ENCODE data around the gene C5orf47.
A peak's percentile ranks its signal among the peaks of the same experiment; 100 is the strongest.

Gene C5orf47

DNA sequence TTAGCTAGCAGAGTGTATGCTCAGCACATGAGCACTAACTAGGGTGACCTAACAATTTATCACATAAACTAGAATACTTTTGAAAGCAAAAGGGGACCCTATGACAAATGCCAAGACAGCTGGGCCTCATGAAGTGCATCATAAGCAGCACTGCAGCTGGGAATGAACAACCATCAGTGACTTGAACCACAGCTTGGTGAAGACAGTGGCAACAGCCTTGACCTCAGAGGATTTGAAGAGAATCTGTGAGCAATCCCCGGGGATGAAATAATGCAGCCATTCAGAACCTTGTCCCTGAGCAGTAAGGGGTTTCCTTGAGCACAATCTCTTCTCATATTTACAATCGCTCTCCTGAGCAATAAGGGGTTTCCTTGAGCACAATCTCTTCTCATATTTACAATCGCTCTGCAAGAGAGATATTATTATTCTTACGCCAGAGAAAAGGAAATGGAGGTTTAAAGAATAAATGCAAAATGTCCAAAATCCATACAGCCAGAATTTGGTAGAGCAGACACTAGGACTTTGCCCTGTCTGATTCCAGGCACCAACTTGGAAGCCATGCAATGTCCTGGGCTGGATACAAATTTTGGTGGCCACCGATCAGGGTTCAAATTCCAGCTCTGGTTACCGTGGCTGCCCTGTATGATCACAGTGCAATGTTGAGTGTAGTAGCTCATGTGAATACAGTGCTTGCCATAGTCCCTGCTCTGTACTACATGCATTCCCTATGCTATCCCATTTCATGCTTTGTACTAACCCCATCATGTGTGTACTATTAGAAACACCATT lies 55.7 kb downstream of the C5orf47 start:
- DNase-seq (ENCODE audit: low read depth): no peak

DNA sequence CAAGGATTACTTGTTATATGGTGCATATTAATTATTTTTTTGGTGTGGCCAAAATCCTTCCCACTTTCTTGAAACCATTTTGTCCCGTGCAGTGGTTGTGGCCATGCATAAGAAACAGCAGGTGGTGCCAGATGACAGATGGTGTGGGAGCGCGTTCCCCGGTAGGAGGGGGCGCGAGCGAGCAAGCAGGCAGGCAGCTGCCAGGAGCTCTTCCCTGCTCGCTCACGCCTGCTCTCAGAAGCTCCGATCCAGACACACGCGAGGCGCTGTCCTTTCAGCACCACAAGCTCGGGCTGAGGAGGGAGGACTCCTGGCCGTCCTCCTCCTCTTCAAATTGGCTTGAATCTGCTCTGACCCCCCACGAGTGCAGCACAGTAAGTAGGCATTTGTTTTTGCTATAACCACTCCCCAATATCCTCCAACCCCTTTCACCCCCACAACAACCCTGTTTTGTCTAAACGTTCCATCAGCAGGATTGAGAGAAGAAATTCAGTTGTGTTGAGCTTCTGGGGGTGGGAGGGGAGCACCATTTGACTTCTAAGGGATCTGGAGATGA lies 56.6 kb downstream of the C5orf47 start, which contains the start of gene NSG2:
TSS of gene NSG2 (plus strand) at position 237 of the 556 bp plus-strand sequence. CDS start 1,050 bp downstream, outside the sequence.
- peak; percentile 74 for DNase-seq (ENCODE audit: low read depth)

DNA sequence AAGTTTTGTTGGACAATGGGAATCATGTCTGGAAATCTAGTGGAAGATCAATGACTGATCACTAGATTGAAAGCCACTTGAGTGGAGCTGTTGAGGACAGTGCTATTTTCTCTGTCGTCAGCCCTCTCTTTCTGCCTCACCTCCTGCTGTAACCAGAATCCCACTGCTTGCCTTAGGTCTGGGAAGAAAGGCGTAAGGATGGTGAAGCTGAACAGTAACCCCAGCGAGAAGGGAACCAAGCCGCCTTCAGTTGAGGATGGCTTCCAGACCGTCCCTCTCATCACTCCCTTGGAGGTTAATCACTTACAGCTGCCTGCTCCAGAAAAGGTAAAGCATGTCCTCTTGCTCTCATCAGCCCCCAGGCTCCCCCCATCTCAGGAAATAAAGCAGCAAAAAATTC lies 57.6 kb downstream of the C5orf47 start:
- DNase-seq (ENCODE audit: low read depth): no peak

DNA sequence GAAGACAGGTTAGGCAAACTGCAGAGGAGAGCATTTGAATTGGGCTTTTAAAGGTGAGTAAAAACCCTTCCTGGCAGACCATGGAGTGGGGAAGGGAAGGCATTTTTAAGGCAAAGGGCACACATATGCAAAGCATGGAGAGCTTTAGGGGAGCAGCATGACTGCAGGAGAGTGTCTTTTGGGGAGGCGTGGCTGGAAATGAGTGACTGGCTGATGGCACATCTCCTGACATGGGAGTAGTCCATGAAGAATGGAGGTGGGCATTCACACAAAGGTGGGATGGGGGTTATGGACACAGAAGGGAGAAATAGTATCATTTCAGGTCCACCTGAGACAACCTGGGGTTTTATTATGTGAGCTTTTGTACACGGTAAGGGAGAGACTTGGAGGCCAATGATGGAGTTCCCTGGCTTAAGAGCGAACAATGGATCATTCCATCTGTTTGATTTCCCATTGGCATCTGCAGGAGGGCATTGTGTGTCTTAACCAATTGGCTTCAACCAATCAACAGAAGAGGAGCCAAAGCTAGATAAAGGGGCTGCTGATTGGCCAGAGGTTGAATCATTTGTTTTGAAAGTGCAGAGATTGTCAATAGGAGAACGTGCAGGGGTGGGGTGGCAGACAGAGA lies 58.6 kb downstream of the C5orf47 start:
- DNase-seq (ENCODE audit: low read depth): no peak

DNA sequence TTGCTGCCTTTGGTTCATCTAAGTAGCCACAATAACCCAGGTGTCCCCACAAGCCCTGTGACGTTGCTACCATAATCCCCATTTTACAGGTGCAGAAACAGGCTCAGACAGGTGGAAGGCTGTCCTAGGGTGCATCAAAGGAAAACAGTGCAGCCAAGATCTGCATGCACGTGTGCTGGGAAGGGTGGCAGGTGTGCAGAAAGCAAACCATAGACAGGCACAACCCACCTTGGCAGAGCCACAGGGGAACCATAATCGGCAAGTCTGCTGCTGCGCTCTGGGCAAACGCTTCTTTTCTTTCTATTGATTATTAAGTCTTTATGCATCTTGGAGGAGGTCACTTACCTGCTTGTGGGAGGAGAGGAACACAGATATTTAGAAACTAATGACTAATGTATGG lies 63.7 kb downstream of the C5orf47 start:
- DNase-seq (ENCODE audit: low read depth): no peak

DNA sequence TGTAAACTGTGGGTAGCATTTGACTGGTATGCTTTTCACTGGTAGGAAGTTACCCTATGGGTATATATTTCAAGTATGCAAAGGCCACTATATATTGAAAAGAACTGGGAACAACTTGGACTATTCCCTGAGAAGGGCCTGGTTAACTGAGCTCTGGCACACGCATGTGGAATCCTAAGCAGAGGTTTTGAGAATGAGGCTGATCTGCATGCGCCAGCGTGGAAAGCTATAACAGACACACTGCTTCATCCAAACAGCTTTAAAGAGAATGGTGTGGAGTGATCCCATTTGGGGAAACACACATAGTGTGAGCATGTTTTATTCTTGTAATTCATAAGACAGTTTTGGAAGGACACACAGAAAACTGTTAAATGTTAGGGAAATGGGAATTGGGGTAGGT lies 64.9 kb downstream of the C5orf47 start:
- DNase-seq (ENCODE audit: low read depth): no peak

Measured in non-pigmented ciliary epithelial cell (primary cell).